ENCODE data around the gene SZT2.
"Not testable (repeated sequence)": the region's sequence is repeated elsewhere in the genome, so short reads cannot be mapped to it uniquely, and the experiment has no call there.

Gene SZT2

GRCh38 chr1:43464681-43465504 is 75.2 kb downstream of the SZT2 start:
- H3K27ac ChIP-seq (ENCODE audit: low read depth, low read length) = no peak overlapping the region
- no peaks in the 10 kb centered on the region for H3K9me3 ChIP-seq (ENCODE audit: control insufficient read depth, insufficient read depth, low read length)
- H3K4me3 ChIP-seq (ENCODE audit: low read depth, low read length) = no peak overlapping the region
- no peaks in the 10 kb centered on the region for H3K27me3 ChIP-seq (ENCODE audit: control insufficient read depth, insufficient read depth, low read length)
- H3K36me3 ChIP-seq (ENCODE audit: control insufficient read depth, insufficient read depth, low read length) = no peaks in the 10 kb centered on the region
- no peaks in the 10 kb centered on the region for H3K4me1 ChIP-seq (ENCODE audit: control insufficient read depth, insufficient read depth, low read length)
- H3K9ac ChIP-seq (ENCODE audit: low read depth, low read length) = no peak overlapping the region

- Histone ChIP-seq H3K9ac (ENCODE audit: low read depth, low read length) (no peak overlapping the region), H3K36me3 (ENCODE audit: control insufficient read depth, insufficient read depth, low read length) (no peaks in the 10 kb centered on the region), H3K4me3 (ENCODE audit: low read depth, low read length) (no peak overlapping the region), H3K4me1 (ENCODE audit: control insufficient read depth, insufficient read depth, low read length) (no peaks in the 10 kb centered on the region), H3K27me3 (ENCODE audit: control insufficient read depth, insufficient read depth, low read length) (no peaks in the 10 kb centered on the region; the same call in 1 of the 2 replicates), H3K27ac (ENCODE audit: low read depth, low read length) (no peak overlapping the region), H3K9me3 (ENCODE audit: control insufficient read depth, insufficient read depth, low read length) (no peaks in the 10 kb centered on the region)
These were observed 75.9 kb downstream of the SZT2 start for GRCh38 chr1:43465505-43466067.

- Histone ChIP-seq H3K36me3 (ENCODE audit: control insufficient read depth, insufficient read depth, low read length) (no peaks in the 10 kb centered on the region), H3K9me3 (ENCODE audit: control insufficient read depth, insufficient read depth, low read length) (no peaks in the 10 kb centered on the region), H3K27ac (ENCODE audit: low read depth, low read length) (no peak overlapping the region), H3K4me3 (ENCODE audit: low read depth, low read length) (no peak overlapping the region), H3K9ac (ENCODE audit: low read depth, low read length) (no peak overlapping the region), H3K4me1 (ENCODE audit: control insufficient read depth, insufficient read depth, low read length) (no peaks in the 10 kb centered on the region), H3K27me3 (ENCODE audit: control insufficient read depth, insufficient read depth, low read length) (no peaks in the 10 kb centered on the region; the same call in 1 of the 2 replicates)
These were observed 76.7 kb downstream of the SZT2 start for GRCh38 chr1:43466403-43466802.

- H3K36me3 ChIP-seq (ENCODE audit: control insufficient read depth, insufficient read depth, low read length) = no peaks in the 10 kb centered on the region
- H3K27me3 ChIP-seq (ENCODE audit: control insufficient read depth, insufficient read depth, low read length) = no peaks in the 10 kb centered on the region; the same call in 1 of the 2 replicates
- no peak overlapping the region for H3K27ac ChIP-seq (ENCODE audit: low read depth, low read length)
- no peak overlapping the region for H3K9ac ChIP-seq (ENCODE audit: low read depth, low read length)
- H3K9me3 ChIP-seq (ENCODE audit: control insufficient read depth, insufficient read depth, low read length) = no peaks in the 10 kb centered on the region
- no peak overlapping the region for H3K4me3 ChIP-seq (ENCODE audit: low read depth, low read length)
- peaks cover 12% of the 10 kb centered on the region for H3K4me1 ChIP-seq (ENCODE audit: control insufficient read depth, insufficient read depth, low read length)
These were observed 78.7 kb downstream of the SZT2 start for GRCh38 chr1:43468414-43468813.

GRCh38 chr1:43469932-43470331 is 80.2 kb downstream of the SZT2 start:
- H3K4me1 ChIP-seq (ENCODE audit: control insufficient read depth, insufficient read depth, low read length) = peaks cover 12% of the 10 kb centered on the region

GRCh38 chr1:43472087-43472462 is 82.4 kb downstream of the SZT2 start:
- no peaks in the 10 kb centered on the region; the same call in 1 of the 2 replicates for H3K27me3 ChIP-seq (ENCODE audit: control insufficient read depth, insufficient read depth, low read length)
- peak overlapping the region; percentile 48 for H3K27ac ChIP-seq (ENCODE audit: low read depth, low read length)
- H3K9ac ChIP-seq (ENCODE audit: low read depth, low read length) = no peak overlapping the region; the same call in 1 of the 2 replicates
- no peaks in the 10 kb centered on the region for H3K36me3 ChIP-seq (ENCODE audit: control insufficient read depth, insufficient read depth, low read length)
- H3K9me3 ChIP-seq (ENCODE audit: control insufficient read depth, insufficient read depth, low read length) = no peaks in the 10 kb centered on the region
- H3K4me1 ChIP-seq (ENCODE audit: control insufficient read depth, insufficient read depth, low read length) = peaks cover 15% of the 10 kb centered on the region
- H3K4me3 ChIP-seq (ENCODE audit: low read depth, low read length) = no peak overlapping the region

More at GRCh38 chr1:43469932-43470331, 80.2 kb downstream of the SZT2 start:
- Histone ChIP-seq H3K27ac (ENCODE audit: low read depth, low read length) (no peak overlapping the region), H3K4me3 (ENCODE audit: low read depth, low read length) (no peak overlapping the region), H3K27me3 (ENCODE audit: control insufficient read depth, insufficient read depth, low read length) (no peaks in the 10 kb centered on the region; the same call in 1 of the 2 replicates), H3K9me3 (ENCODE audit: control insufficient read depth, insufficient read depth, low read length) (no peaks in the 10 kb centered on the region), H3K9ac (ENCODE audit: low read depth, low read length) (no peak overlapping the region), H3K36me3 (ENCODE audit: control insufficient read depth, insufficient read depth, low read length) (no peaks in the 10 kb centered on the region)

- peak overlapping the region; percentile 56; the same call in 1 of the 2 replicates for H3K9ac ChIP-seq (ENCODE audit: low read depth, low read length)
- peak overlapping the region; percentile 80 for H3K27ac ChIP-seq (ENCODE audit: low read depth, low read length)
- H3K4me3 ChIP-seq (ENCODE audit: low read depth, low read length) = not testable (repeated sequence)
These were observed 82.9 kb downstream of the SZT2 start for GRCh38 chr1:43472463-43473151.

GRCh38 chr1:43473463-43473862 is 83.8 kb downstream of the SZT2 start:
- Histone ChIP-seq H3K36me3 (ENCODE audit: control insufficient read depth, insufficient read depth, low read length) (no peaks in the 10 kb centered on the region), H3K9ac (ENCODE audit: low read depth, low read length) (no peak overlapping the region; the same call in 1 of the 2 replicates), H3K4me1 (ENCODE audit: control insufficient read depth, insufficient read depth, low read length) (peaks cover 15% of the 10 kb centered on the region), H3K4me3 (ENCODE audit: low read depth, low read length) (no peak overlapping the region), H3K27me3 (ENCODE audit: control insufficient read depth, insufficient read depth, low read length) (no peaks in the 10 kb centered on the region; the same call in 1 of the 2 replicates), H3K9me3 (ENCODE audit: control insufficient read depth, insufficient read depth, low read length) (no peaks in the 10 kb centered on the region), H3K27ac (ENCODE audit: low read depth, low read length) (no peak overlapping the region)

More at GRCh38 chr1:43472463-43473151, 82.9 kb downstream of the SZT2 start:
- H3K9me3 ChIP-seq (ENCODE audit: control insufficient read depth, insufficient read depth, low read length); H3K36me3 ChIP-seq (ENCODE audit: control insufficient read depth, insufficient read depth, low read length); H3K27me3 ChIP-seq (ENCODE audit: control insufficient read depth, insufficient read depth, low read length): not testable (repeated sequence)
- H3K4me1 ChIP-seq (ENCODE audit: control insufficient read depth, insufficient read depth, low read length) = peaks cover 15% of the 10 kb centered on the region

GRCh38 chr1:43475611-43476401 is 86.1 kb downstream of the SZT2 start:
- H3K9ac ChIP-seq (ENCODE audit: low read depth, low read length); H3K4me3 ChIP-seq (ENCODE audit: low read depth, low read length); H3K9me3 ChIP-seq (ENCODE audit: control insufficient read depth, insufficient read depth, low read length); H3K27me3 ChIP-seq (ENCODE audit: control insufficient read depth, insufficient read depth, low read length); H3K36me3 ChIP-seq (ENCODE audit: control insufficient read depth, insufficient read depth, low read length): not testable (repeated sequence)
- Histone ChIP-seq H3K27ac (ENCODE audit: low read depth, low read length) (peak overlapping the region; percentile 49), H3K4me1 (ENCODE audit: control insufficient read depth, insufficient read depth, low read length) (peaks cover 15% of the 10 kb centered on the region)

- H3K4me3 ChIP-seq (ENCODE audit: low read depth, low read length) = no peak overlapping the region
- H3K9me3 ChIP-seq (ENCODE audit: control insufficient read depth, insufficient read depth, low read length) = no peaks in the 10 kb centered on the region
- no peaks in the 10 kb centered on the region for H3K36me3 ChIP-seq (ENCODE audit: control insufficient read depth, insufficient read depth, low read length)
- no peak overlapping the region for H3K9ac ChIP-seq (ENCODE audit: low read depth, low read length)
- H3K27ac ChIP-seq (ENCODE audit: low read depth, low read length) = no peak overlapping the region
- H3K27me3 ChIP-seq (ENCODE audit: control insufficient read depth, insufficient read depth, low read length) = no peaks in the 10 kb centered on the region
- H3K4me1 ChIP-seq (ENCODE audit: control insufficient read depth, insufficient read depth, low read length) = peaks cover 8% of the 10 kb centered on the region; the same call in 1 of the 2 replicates
These were observed 88.0 kb downstream of the SZT2 start for GRCh38 chr1:43477716-43478115.
